IMR-90 (cell line): ENCODE measurements around the gene PHF21A. TPM values are rescaled to one million over a fixed set of nuclear protein-coding genes. Genes with fewer than 3 reads are reported as not detected.

Source experiments
- ATAC-seq: fragments of 200-7000 bp; cut with Tn5 transposase; 2 replicates; pipeline ENCODE4 v1.9.1; 2020; ENCODE audit warnings: low read depth, mild to moderate bottlenecking, moderate library complexity
- BruUV-seq: library from RNA; stranded (reverse); fragments of 400-500 nt; replicated peaks from 2 replicates; lab custom pipeline; 2021; lab: Mats Ljungman, UMichigan
- CTCF ChIA-PET: fragments of 300-600 bp; formaldehyde crosslinking; extraction: SDS; loops from one replicate; lab custom pipeline; 2021; ENCODE audit warnings: antibody characterized with exemption; lab: Yijun Ruan, JAX
- POLR2A ChIA-PET: fragments of 300-600 bp; sonication (Branson Sonifier 250); formaldehyde crosslinking; loops from one replicate; lab custom pipeline; 2022; ENCODE audit warnings: antibody characterized with exemption; ENCODE audit not compliant: unreplicated experiment; lab: Charles Lee
- DNase-seq: peaks from one replicate; pipeline ENCODE4 v3.0.0; 2013
- H2AFZ ChIP-seq: replicated peaks from 2 replicates; pipeline ENCODE3; 2013; ENCODE audit warnings: low read length, mild to moderate bottlenecking; ENCODE audit not compliant: poor library complexity
- H2AK5ac ChIP-seq: 2 replicates; pipeline ENCODE4 v1.6.1; 2013; ENCODE audit warnings: low read depth, low read length, inconsistent platforms
- H2AK9ac ChIP-seq: replicated peaks from 2 replicates; pipeline ENCODE3; 2013; ENCODE audit warnings: mild to moderate bottlenecking, low read depth, low read length, moderate library complexity; ENCODE audit not compliant: poor library complexity
- H2BK120ac ChIP-seq: 2 replicates; pipeline ENCODE4 v1.6.1; 2013; ENCODE audit warnings: low read depth, low read length, inconsistent platforms
- H2BK15ac ChIP-seq: 3 replicates; pipeline ENCODE4 v1.6.1; 2013; ENCODE audit warnings: low read depth, low read length, inconsistent platforms
- H2BK20ac ChIP-seq: 2 replicates; pipeline ENCODE4 v1.6.1; 2013; ENCODE audit warnings: low read depth, mild to moderate bottlenecking, inconsistent platforms, low read length, moderate library complexity
- H2BK5ac ChIP-seq: 2 replicates; pipeline ENCODE4 v1.6.1; 2013; ENCODE audit warnings: mild to moderate bottlenecking, low read depth, low read length, inconsistent platforms; ENCODE audit not compliant: poor library complexity, severe bottlenecking
- H3K14ac ChIP-seq: replicated peaks from 2 replicates; pipeline ENCODE4 v1.6.1; 2013; ENCODE audit warnings: low read depth, low read length, inconsistent platforms
- H3K18ac ChIP-seq: 2 replicates; pipeline ENCODE4 v1.6.1; 2013; ENCODE audit warnings: low read depth, low read length, control low read depth
- H3K23ac ChIP-seq: 2 replicates; pipeline ENCODE4 v1.6.1; 2013; ENCODE audit warnings: low read depth, low read length, inconsistent platforms
- H3K27ac ChIP-seq: 2 replicates; pipeline ENCODE4 v1.5.1; 2013; ENCODE audit warnings: mild to moderate bottlenecking, control low read depth, low read length; ENCODE audit not compliant: insufficient read depth
- H3K27me3 ChIP-seq: 2 replicates; pipeline ENCODE4 v1.6.1; 2013; ENCODE audit warnings: low read length; ENCODE audit not compliant: control insufficient read depth, insufficient read depth
- H3K36me3 ChIP-seq: 2 replicates; pipeline ENCODE4 v1.6.1; 2013; ENCODE audit warnings: low read length, mixed read lengths; ENCODE audit not compliant: control insufficient read depth, insufficient read depth
- H3K4ac ChIP-seq: 2 replicates; pipeline ENCODE4 v1.6.1; 2013; ENCODE audit warnings: low read depth, low read length, inconsistent platforms
- H3K4me1 ChIP-seq: 2 replicates; pipeline ENCODE4 v1.6.1; 2013; ENCODE audit warnings: low read length, mixed read lengths; ENCODE audit not compliant: control insufficient read depth, insufficient read depth
- H3K4me2 ChIP-seq: 2 replicates; pipeline ENCODE4 v1.6.1; 2013; ENCODE audit warnings: low read depth, mild to moderate bottlenecking, control low read depth, low read length, moderate library complexity
- H3K4me3 ChIP-seq: 2 replicates; pipeline ENCODE4 v1.5.1; 2013; ENCODE audit warnings: low read depth, mild to moderate bottlenecking, control low read depth, low read length, moderate library complexity; ENCODE audit not compliant: insufficient read depth
- H3K56ac ChIP-seq: 2 replicates; pipeline ENCODE4 v1.6.1; 2013; ENCODE audit warnings: low read length, inconsistent platforms; ENCODE audit not compliant: insufficient read depth; ENCODE audit errors: extremely low read depth
- H3K79me1 ChIP-seq, 2 experiments: 2 replicates each; pipeline ENCODE4 v1.6.1; 2013; ENCODE audit warnings: low read length in 2 of 2, inconsistent platforms in 1 of 2, low read depth in 1 of 2
- H3K9ac ChIP-seq: 2 replicates; pipeline ENCODE4 v1.6.1; 2013; ENCODE audit warnings: low read depth, low read length, control low read depth
- H3K9me1 ChIP-seq: 2 replicates; pipeline ENCODE4 v1.6.1; 2013; ENCODE audit warnings: low read length, inconsistent platforms; ENCODE audit not compliant: insufficient read depth
- H3K9me3 ChIP-seq: 2 replicates; pipeline ENCODE4 v1.6.1; 2013; ENCODE audit warnings: low read length; ENCODE audit not compliant: control insufficient read depth, insufficient read depth
- H4K20me1 ChIP-seq: 2 replicates; pipeline ENCODE4 v1.6.1; 2013; ENCODE audit warnings: low read length, inconsistent platforms; ENCODE audit not compliant: insufficient read depth
- H4K5ac ChIP-seq: 2 replicates; pipeline ENCODE4 v1.6.1; 2013; ENCODE audit warnings: mild to moderate bottlenecking, low read depth, low read length, control low read depth
- H4K8ac ChIP-seq, 2 experiments: 2 replicates each; pipeline ENCODE4 v1.6.1; 2013; ENCODE audit warnings: low read depth in 2 of 2, low read length in 2 of 2, control low read depth in 1 of 2, inconsistent platforms in 1 of 2
- H4K91ac ChIP-seq: 2 replicates; pipeline ENCODE4 v1.6.1; 2013; ENCODE audit warnings: low read depth, low read length, inconsistent platforms; ENCODE audit not compliant: insufficient read depth
- BHLHE40 ChIP-seq: fragments of 150-350 bp; IDR thresholded peaks from 2 replicates; pipeline ENCODE4 v1.6.1; 2016; ENCODE audit warnings: mild to moderate bottlenecking, low read depth, low read length
- CEBPB ChIP-seq: IDR thresholded peaks from 2 replicates; pipeline ENCODE4 v1.6.1; 2012; ENCODE audit warnings: low read depth, low read length, improper control_type of control experiment
- CHD1 ChIP-seq: IDR thresholded peaks from 2 replicates; pipeline ENCODE4 v1.6.1; 2012; ENCODE audit warnings: low read depth, low read length, improper control_type of control experiment
- ELK1 ChIP-seq: fragments of 150-350 bp; IDR thresholded peaks from 2 replicates; pipeline ENCODE4 v1.6.1; 2016; ENCODE audit warnings: low read depth, mild to moderate bottlenecking, low read length, moderate library complexity, borderline replicate concordance
- FOS ChIP-seq: fragments of 150-350 bp; IDR thresholded peaks from 2 replicates; pipeline ENCODE4 v1.6.1; 2016; ENCODE audit warnings: low read depth, low read length
- MAFK ChIP-seq: IDR thresholded peaks from 2 replicates; pipeline ENCODE4 v1.6.1; 2012; ENCODE audit warnings: low read depth, low read length, improper control_type of control experiment
- MAZ ChIP-seq: IDR thresholded peaks from 2 replicates; pipeline ENCODE4 v1.6.1; 2012; ENCODE audit warnings: low read depth, mild to moderate bottlenecking, low read length, improper control_type of control experiment, moderate library complexity, borderline replicate concordance
- MXI1 ChIP-seq: IDR thresholded peaks from 2 replicates; pipeline ENCODE4 v1.6.1; 2012; ENCODE audit warnings: low read depth, mild to moderate bottlenecking, low read length, moderate library complexity, borderline replicate concordance
- NFE2L2 ChIP-seq: fragments of 150-350 bp; IDR thresholded peaks from 2 replicates; pipeline ENCODE4 v1.6.1; 2016; ENCODE audit warnings: low read depth, mild to moderate bottlenecking, low read length
- POLR2A ChIP-seq: IDR thresholded peaks from 2 replicates; pipeline ENCODE4 v1.6.1; 2012; ENCODE audit warnings: mild to moderate bottlenecking, low read depth, low read length
- RAD21 ChIP-seq: IDR thresholded peaks from 2 replicates; pipeline ENCODE4 v1.6.1; 2012; ENCODE audit warnings: low read length, improper control_type of control experiment
- RCOR1 ChIP-seq: IDR thresholded peaks from 2 replicates; pipeline ENCODE4 v1.6.1; 2012; ENCODE audit warnings: mild to moderate bottlenecking, low read length, improper control_type of control experiment; ENCODE audit not compliant: insufficient replicate concordance
- RFX5 ChIP-seq: IDR thresholded peaks from 2 replicates; pipeline ENCODE4 v1.8.0; 2012; ENCODE audit warnings: low read depth, mild to moderate bottlenecking, low read length, moderate library complexity
- SMC3 ChIP-seq: fragments of 150-350 bp; IDR thresholded peaks from 2 replicates; pipeline ENCODE4 v1.6.1; 2016; ENCODE audit warnings: low read depth, mild to moderate bottlenecking, antibody characterized with exemption, low read length, moderate library complexity
- USF2 ChIP-seq: fragments of 150-350 bp; IDR thresholded peaks from 2 replicates; pipeline ENCODE4 v1.6.1; 2017; ENCODE audit warnings: mild to moderate bottlenecking, antibody characterized with exemption, low read length, low read depth
- WGBS, 2 experiments: methylation state at CpG; one replicate each; pipeline versions ENCODE4 v1.1.5 to v1.1.7; 2013; ENCODE audit warnings: missing lambda C conversion rate in 2 of 2; ENCODE audit not compliant: insufficient read length in 1 of 2; ENCODE audit errors: extremely low coverage in 2 of 2; 5-methylcytosine and 5-hydroxymethylcytosine counted together
- dilution Hi-C: fragments of 300-500 bp; cut with HindIII; formaldehyde crosslinking; loops from one replicate; pipeline ENCODE4 v1.14.3; 2018; ENCODE audit warnings: low sequenced_read_pairs; ENCODE audit not compliant: unreplicated experiment
- in situ Hi-C: fragments of 300-500 bp; cut with MboI; formaldehyde crosslinking; loops from 3 replicates; pipeline ENCODE4 v1.14.3; 2019; ENCODE audit warnings: low sequenced_read_pairs, inconsistent platforms, mixed read lengths
- intact Hi-C: fragments of 100-400 bp; cut with micrococcal nuclease; formaldehyde crosslinking; loops from 2 replicates; pipeline ENCODE4 v1.10.0; 2022
- polyA plus RNA-seq, 3 experiments: library from polyadenylated mRNA; depleted of rRNA; stranded (reverse); fragments of >200 nt; gene quantifications; 2 replicates each; pipeline ENCODE4 v1.2.3, GENCODE V29; 2012; ENCODE audit warnings: low replicate concordance in 1 of 3
- total RNA-seq: library from RNA; depleted of rRNA; stranded (reverse); fragments of >200 nt; gene quantifications from 2 replicates; pipeline ENCODE4 v1.2.3, GENCODE V29; 2012
- TF ChIP-seq, protein P1 (sequence below): conservative IDR thresholded peaks from 2 replicates; pipeline ENCODE4 v1.5.1; 2012; ENCODE audit warnings: mild to moderate bottlenecking, low read depth, low read length, improper control_type of control experiment

Gene PHF21A
- total and polyA plus RNA-seq, 2 of the 4 experiments (the other 2 are of a cell fraction) = 9.0 to 20.6 TPM

DNA sequence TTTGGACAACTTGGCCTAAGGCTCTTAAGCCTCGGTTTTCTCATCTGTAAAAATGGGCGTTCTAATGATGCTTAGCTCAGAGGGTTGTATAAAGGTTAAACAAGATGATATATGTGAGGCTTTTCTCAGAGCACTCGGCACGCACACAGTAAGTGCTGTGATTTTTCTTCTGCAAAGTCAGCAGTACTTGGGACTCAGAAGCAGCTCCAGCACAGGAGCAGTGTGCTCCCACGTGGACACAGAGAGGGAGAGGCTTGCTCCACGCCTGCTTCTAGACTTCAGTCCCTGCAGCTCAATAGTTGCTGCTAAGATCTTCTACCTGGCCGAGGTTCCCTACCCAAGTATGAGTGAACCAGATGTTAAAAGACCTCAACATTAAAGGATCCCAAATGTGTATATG is 39.9 kb upstream of the PHF21A start:
- ChIA-PET POLR2A (no interaction called here), CTCF (no interaction called here)
- no peaks in the 10 kb centered on the region for H3K4me1 ChIP-seq
- H4K20me1 ChIP-seq = no peaks in the 10 kb centered on the region
- intact Hi-C loops (no loop called here), in situ Hi-C loops (no loop called here), dilution Hi-C loops (no loop called here)
- no peak overlapping the region for H3K4me2 ChIP-seq
- no peak overlapping the region for H2BK20ac ChIP-seq
- H3K56ac ChIP-seq = no peak overlapping the region
- H2BK120ac ChIP-seq = no peak overlapping the region
- H2BK15ac ChIP-seq = no peak overlapping the region
- DNase-seq (no peak), ATAC-seq (no peak)
- no peak overlapping the region for H3K27ac ChIP-seq
- no peaks in the 10 kb centered on the region for H3K79me1 ChIP-seq
- H3K14ac ChIP-seq = no peak overlapping the region
- no peaks in the 10 kb centered on the region for H3K9me1 ChIP-seq
- no peak overlapping the region for H2AK5ac ChIP-seq
- H4K8ac ChIP-seq = no peak overlapping the region
- no CpG with 5 or more reads among the region's 7 CpGs for WGBS, 2 experiments
- no peak overlapping the region for H3K18ac ChIP-seq
- H3K23ac ChIP-seq = no peak overlapping the region
- no peak overlapping the region for H3K9ac ChIP-seq
- no peak overlapping the region for H2AFZ ChIP-seq
- H3K9me3 ChIP-seq = no peaks in the 10 kb centered on the region
- no peak overlapping the region for H2AK9ac ChIP-seq
- H3K36me3 ChIP-seq = no peaks in the 10 kb centered on the region
- peaks cover 49% of the 10 kb centered on the region for H3K27me3 ChIP-seq
- no TSS peak for BruUV-seq
- no peak overlapping the region for H3K4me3 ChIP-seq
- no peak overlapping the region for H3K4ac ChIP-seq
- H4K91ac ChIP-seq = no peak overlapping the region
- no peak for TF ChIP-seq ELK1
- TF ChIP-seq MAZ = no peak
- no peak for TF ChIP-seq RAD21
- no peak for TF ChIP-seq MAFK
- no peak for TF ChIP-seq USF2
- TF ChIP-seq RCOR1 = no peak
- TF ChIP-seq, protein P1, sequence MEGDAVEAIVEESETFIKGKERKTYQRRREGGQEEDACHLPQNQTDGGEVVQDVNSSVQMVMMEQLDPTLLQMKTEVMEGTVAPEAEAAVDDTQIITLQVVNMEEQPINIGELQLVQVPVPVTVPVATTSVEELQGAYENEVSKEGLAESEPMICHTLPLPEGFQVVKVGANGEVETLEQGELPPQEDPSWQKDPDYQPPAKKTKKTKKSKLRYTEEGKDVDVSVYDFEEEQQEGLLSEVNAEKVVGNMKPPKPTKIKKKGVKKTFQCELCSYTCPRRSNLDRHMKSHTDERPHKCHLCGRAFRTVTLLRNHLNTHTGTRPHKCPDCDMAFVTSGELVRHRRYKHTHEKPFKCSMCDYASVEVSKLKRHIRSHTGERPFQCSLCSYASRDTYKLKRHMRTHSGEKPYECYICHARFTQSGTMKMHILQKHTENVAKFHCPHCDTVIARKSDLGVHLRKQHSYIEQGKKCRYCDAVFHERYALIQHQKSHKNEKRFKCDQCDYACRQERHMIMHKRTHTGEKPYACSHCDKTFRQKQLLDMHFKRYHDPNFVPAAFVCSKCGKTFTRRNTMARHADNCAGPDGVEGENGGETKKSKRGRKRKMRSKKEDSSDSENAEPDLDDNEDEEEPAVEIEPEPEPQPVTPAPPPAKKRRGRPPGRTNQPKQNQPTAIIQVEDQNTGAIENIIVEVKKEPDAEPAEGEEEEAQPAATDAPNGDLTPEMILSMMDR = no peak
- no peak for TF ChIP-seq BHLHE40
- TF ChIP-seq CHD1 = no peak
- no peak for TF ChIP-seq MXI1
- TF ChIP-seq FOS = no peak
- TF ChIP-seq POLR2A = no peak
- TF ChIP-seq SMC3 = no peak
- TF ChIP-seq RFX5 = no peak
- TF ChIP-seq NFE2L2 = no peak
- no peak for TF ChIP-seq CEBPB
- no peak overlapping the region for H4K5ac ChIP-seq
- no peak overlapping the region for H2BK5ac ChIP-seq
